Neural cell (in vitro differentiated cells): ENCODE data around the gene ACR. TPM values are rescaled to one million over a fixed set of nuclear protein-coding genes. Genes with fewer than 3 reads are reported as not detected.

Source experiments
- H2AFZ ChIP-seq: fragments of 200-600, 300-800 bp; sonication (generic), shearing (Covaris generic); 2 replicates; pipeline ENCODE4 v1.6.0; 2014; ENCODE audit warnings: low read depth, mild to moderate bottlenecking, antibody characterized with exemption, low read length, moderate library complexity
- H3F3A ChIP-seq: fragments of 200-600 bp; shearing (Covaris generic); 2 replicates; pipeline ENCODE4 v1.6.1; 2016; ENCODE audit warnings: mild to moderate bottlenecking, moderate library complexity, mixed read lengths, antibody characterized with exemption, low read length; ENCODE audit not compliant: insufficient read depth, poor library complexity, severe bottlenecking
- H3K27ac ChIP-seq: fragments of 200-600, 300-800 bp; sonication (generic), shearing (Covaris generic); 2 replicates; pipeline ENCODE4 v1.5.1; 2014; ENCODE audit warnings: mild to moderate bottlenecking, low read length, moderate library complexity
- H3K27me3 ChIP-seq: fragments of 300-800, 200-600 bp; sonication (generic), shearing (Covaris generic); 2 replicates; pipeline ENCODE4 v1.6.0; 2014; ENCODE audit warnings: mild to moderate bottlenecking, low read depth, low read length, moderate library complexity; ENCODE audit not compliant: insufficient read depth
- H3K36me3 ChIP-seq: fragments of 300-800, 200-600 bp; sonication (generic), shearing (Covaris generic); 2 replicates; pipeline ENCODE4 v1.5.1; 2014; ENCODE audit warnings: mild to moderate bottlenecking, antibody characterized with exemption, low read length, moderate library complexity; ENCODE audit not compliant: insufficient read depth
- H3K4me2 ChIP-seq: fragments of 300-800, 200-600 bp; sonication (generic), shearing (Covaris generic); 2 replicates; pipeline ENCODE4 v1.6.0; 2014; ENCODE audit warnings: mild to moderate bottlenecking, low read length
- H3K4me3 ChIP-seq: fragments of 300-800, 200-600 bp; sonication (generic), shearing (Covaris generic); 2 replicates; pipeline ENCODE4 v1.5.1; 2014; ENCODE audit warnings: mild to moderate bottlenecking, low read length, moderate library complexity
- H3K79me2 ChIP-seq: fragments of 200-600 bp; shearing (Covaris generic); replicated peaks from 2 replicates; pipeline ENCODE4 v1.6.0; 2014; ENCODE audit warnings: mild to moderate bottlenecking, low read length, moderate library complexity; ENCODE audit not compliant: insufficient read depth
- H3K9ac ChIP-seq: fragments of 300-800, 200-600 bp; sonication (generic), shearing (Covaris generic); 2 replicates; pipeline ENCODE4 v1.6.1; 2016; ENCODE audit warnings: mild to moderate bottlenecking, low read length, mixed read lengths
- H3K9me2 ChIP-seq: fragments of 200-600 bp; shearing (Covaris generic); 2 replicates; pipeline ENCODE4 v1.6.1; 2016; ENCODE audit warnings: mild to moderate bottlenecking, low read length, mixed read lengths; ENCODE audit not compliant: insufficient read depth
- H3K9me3 ChIP-seq: fragments of 200-600, 300-800 bp; sonication (generic), shearing (Covaris generic); 2 replicates; pipeline ENCODE4 v1.6.1; 2016; ENCODE audit warnings: mild to moderate bottlenecking, mixed run types, low read length, moderate library complexity, mixed read lengths
- H4K20me1 ChIP-seq: fragments of 200-600 bp; shearing (Covaris generic); 2 replicates; pipeline ENCODE4 v1.6.1; 2016; ENCODE audit warnings: mild to moderate bottlenecking, mixed run types; ENCODE audit not compliant: insufficient read depth
- CTCF ChIP-seq: fragments of 450-650 bp; IDR thresholded peaks from 2 replicates; pipeline ENCODE4 v1.5.1; 2014; ENCODE audit warnings: antibody characterized with exemption, mild to moderate bottlenecking, moderate library complexity; ENCODE audit not compliant: poor library complexity, severe bottlenecking
- EP300 ChIP-seq: fragments of 450-650 bp; conservative IDR thresholded peaks from 2 replicates; pipeline ENCODE4 v1.6.1; 2014; ENCODE audit warnings: antibody characterized with exemption, mild to moderate bottlenecking, moderate library complexity; ENCODE audit not compliant: poor library complexity, severe bottlenecking
- EZH2 ChIP-seq: fragments of 200-600, 300-800 bp; shearing (Covaris generic), sonication (generic); IDR thresholded peaks from 2 replicates; pipeline ENCODE4 v1.6.1; 2014; ENCODE audit warnings: antibody characterized with exemption, low read length, borderline replicate concordance, mild to moderate bottlenecking; ENCODE audit not compliant: insufficient read depth, poor library complexity, severe bottlenecking
- MXI1 ChIP-seq: fragments of 450-650 bp; conservative IDR thresholded peaks from 2 replicates; pipeline ENCODE4 v1.6.1; 2014; ENCODE audit warnings: antibody characterized with exemption, mild to moderate bottlenecking; ENCODE audit not compliant: poor library complexity, severe bottlenecking
- POLR2AphosphoS5 ChIP-seq: IDR thresholded peaks from 2 replicates; pipeline ENCODE4 v1.6.1; 2012
- RAD21 ChIP-seq: fragments of 450-650 bp; conservative IDR thresholded peaks from 2 replicates; pipeline ENCODE4 v1.6.1; 2014; ENCODE audit warnings: antibody characterized with exemption, mild to moderate bottlenecking, moderate library complexity
- REST ChIP-seq: IDR thresholded peaks from 2 replicates; pipeline ENCODE4 v1.6.1; 2012; ENCODE audit warnings: borderline replicate concordance
- SMC3 ChIP-seq: fragments of 450-650 bp; conservative IDR thresholded peaks from 2 replicates; pipeline ENCODE4 v1.6.1; 2014; ENCODE audit warnings: antibody characterized with exemption, mild to moderate bottlenecking, moderate library complexity; ENCODE audit not compliant: poor library complexity
- TAF1 ChIP-seq: IDR thresholded peaks from 2 replicates; pipeline ENCODE4 v1.6.1; 2012; ENCODE audit warnings: low read depth
- polyA plus RNA-seq: library from polyadenylated mRNA; depleted of rRNA; stranded (reverse); fragments of >200 nt; gene quantifications from 2 replicates; pipeline ENCODE4 v1.2.3, GENCODE V29; 2014

Gene ACR
- polyA plus RNA-seq, 1 donor from 2014 or later, result not detected

- no peaks in the 10 kb centered on the region for H3K9me3 ChIP-seq
- H3K4me2 ChIP-seq, result no peak overlapping the region
- no peak overlapping the region for H3K27ac ChIP-seq
- TF ChIP-seq RAD21 (no peak), EZH2 (no peak), MXI1 (no peak), TAF1 (no peak), POLR2AphosphoS5 (no peak), REST (no peak), EP300 (no peak), SMC3 (no peak), CTCF (no peak)
- no peaks in the 10 kb centered on the region for H3K9me2 ChIP-seq
- H3F3A ChIP-seq, result no peaks in the 10 kb centered on the region
- no peaks in the 10 kb centered on the region for H3K79me2 ChIP-seq
- H3K9ac ChIP-seq, result no peak overlapping the region
- no peak overlapping the region for H3K4me3 ChIP-seq
- no peak overlapping the region for H2AFZ ChIP-seq
- H4K20me1 ChIP-seq, result no peaks in the 10 kb centered on the region
- H3K27me3 ChIP-seq, result peaks cover 14% of the 10 kb centered on the region
- peaks cover 5% of the 10 kb centered on the region for H3K36me3 ChIP-seq
Observed at GRCh38 chr22:50715250-50715649, 22.8 kb upstream of the ACR start.

- H3F3A ChIP-seq, result no peaks in the 10 kb centered on the region
- H3K4me3 ChIP-seq, result no peak overlapping the region
- peaks cover 5% of the 10 kb centered on the region for H3K36me3 ChIP-seq
- H4K20me1 ChIP-seq, result no peaks in the 10 kb centered on the region
- H3K9ac ChIP-seq, result no peak overlapping the region
- no peak overlapping the region for H2AFZ ChIP-seq
- H3K4me2 ChIP-seq, result no peak overlapping the region
- H3K79me2 ChIP-seq, result no peaks in the 10 kb centered on the region
- H3K9me3 ChIP-seq, result no peaks in the 10 kb centered on the region
- peaks cover 14% of the 10 kb centered on the region for H3K27me3 ChIP-seq
- TF ChIP-seq POLR2AphosphoS5 (no peak), SMC3 (no peak), REST (no peak), MXI1 (no peak)
- no peaks in the 10 kb centered on the region for H3K9me2 ChIP-seq
- H3K27ac ChIP-seq, result no peak overlapping the region
Observed at GRCh38 chr22:50715776-50716175, 22.2 kb upstream of the ACR start.
